ENCODE data around the gene PTPRG. TPM values are rescaled to one million over a fixed set of nuclear protein-coding genes. Genes with fewer than 3 reads are reported as not detected.

Gene PTPRG
- total and polyA plus RNA-seq, 2 experiments from 2014 or later: 11.5 to 39.6 TPM

DNA sequence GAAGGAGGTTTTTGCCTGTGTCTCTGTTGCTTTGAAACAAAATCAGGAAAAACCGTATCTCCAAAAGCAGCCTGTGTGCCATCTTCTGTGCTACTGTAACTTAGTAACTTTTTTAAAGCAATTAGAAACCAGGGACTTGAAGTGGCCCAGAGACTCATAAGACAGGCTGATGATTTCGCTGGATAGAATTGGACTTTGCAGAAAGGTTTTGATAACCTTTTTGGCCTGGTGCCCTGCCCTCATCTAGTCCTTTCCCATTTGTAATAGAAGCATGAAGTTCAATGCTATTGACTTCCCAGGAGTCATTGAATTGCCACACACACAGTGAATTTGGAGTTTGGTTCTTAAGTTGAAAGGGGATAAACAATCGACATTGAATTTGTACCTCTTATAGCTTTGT is 157.2 kb downstream of the PTPRG start:
- H2AFZ ChIP-seq: no peak overlapping the region
- TF ChIP-seq EZH2 (IDR thresholded peaks at IDR 0.05; ENCODE audit: insufficient read depth, poor library complexity, severe bottlenecking) (no peak), EZH2phosphoT487 (IDR thresholded peaks at IDR 0.05; ENCODE audit: insufficient read depth, low read depth) (no peak)
- H3K9me3 ChIP-seq (ENCODE audit: low read depth): no peaks in the 10 kb centered on the region
- H3F3A ChIP-seq (ENCODE audit: insufficient read depth): no peaks in the 10 kb centered on the region
- peaks cover 69% of the 10 kb centered on the region for H3K79me2 ChIP-seq (ENCODE audit: insufficient read depth)
- in situ Hi-C loops (cut with MboI): no loop called here
- WGBS, 2 experiments (ENCODE audit: low coverage in 1 of 2, low lambda C conversion rate in 2 of 2, missing lambda C conversion rate in 2 of 2): 83 to 87% methylated on average over 3 of the region's 3 CpGs
- H3K4me2 ChIP-seq (ENCODE audit: unreplicated experiment): no peak overlapping the region
- peaks cover 4% of the 10 kb centered on the region; the same call in 1 of the 2 replicates for H3K9me2 ChIP-seq (ENCODE audit: insufficient read depth)
- no peaks in the 10 kb centered on the region; the same call in 1 of the 2 replicates for H4K20me1 ChIP-seq (ENCODE audit: insufficient read depth)
- no peaks in the 10 kb centered on the region for H3K36me3 ChIP-seq (ENCODE audit: low read depth)
- H3K27me3 ChIP-seq (replicated peaks; ENCODE audit: insufficient read depth): no peaks in the 10 kb centered on the region
- no peak for DNase-seq
- H3K27ac ChIP-seq: no peak overlapping the region
- no peak overlapping the region for H3K4me3 ChIP-seq
- no peaks in the 10 kb centered on the region for H3K4me1 ChIP-seq (ENCODE audit: insufficient read depth)
- H3K9ac ChIP-seq: no peak overlapping the region

DNA sequence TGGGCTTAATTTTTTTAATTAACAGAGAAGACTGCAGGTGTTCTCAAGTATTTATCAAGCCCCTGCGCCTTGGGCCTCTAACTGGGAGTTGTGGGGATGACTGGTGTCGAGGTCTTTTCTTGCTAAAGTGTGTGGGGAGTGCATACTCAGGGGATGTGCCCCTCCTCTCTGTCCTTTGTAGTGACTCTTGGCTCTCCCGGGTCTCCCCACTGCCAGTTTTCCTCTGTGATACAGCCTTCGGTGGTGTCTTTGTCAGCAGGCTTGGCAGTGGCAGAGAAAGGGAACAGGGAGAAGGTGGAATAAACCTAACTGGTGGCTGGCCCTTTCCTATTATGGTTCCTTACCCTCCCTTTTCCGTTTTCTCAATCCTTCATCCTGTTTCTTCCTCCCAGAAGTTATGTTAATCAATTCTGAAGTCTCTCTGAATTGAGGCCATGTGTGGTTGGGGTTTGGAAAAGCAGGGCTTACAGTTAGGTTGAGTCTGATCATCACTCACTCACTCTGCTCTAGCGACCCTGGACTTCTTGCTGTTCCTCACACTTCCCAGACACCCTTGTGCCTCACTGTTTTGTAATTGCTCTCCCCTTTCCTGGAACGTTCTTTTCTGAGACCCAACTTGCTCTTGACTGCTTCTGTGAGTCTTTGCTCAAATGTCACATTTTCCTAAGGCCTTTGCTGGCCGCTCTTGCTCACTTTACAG is 158.1 kb downstream of the PTPRG start:
- TF ChIP-seq EZH2phosphoT487 (IDR thresholded peaks at IDR 0.05; ENCODE audit: insufficient read depth, low read depth) (no peak), EZH2 (IDR thresholded peaks at IDR 0.05; ENCODE audit: insufficient read depth, poor library complexity, severe bottlenecking) (no peak)
- H3K4me2 ChIP-seq (ENCODE audit: unreplicated experiment): no peak overlapping the region
- H3K36me3 ChIP-seq (ENCODE audit: low read depth): no peaks in the 10 kb centered on the region
- 50 to 52% methylated on average over 8 of the region's 8 CpGs for WGBS, 2 experiments (ENCODE audit: low coverage in 1 of 2, low lambda C conversion rate in 2 of 2, missing lambda C conversion rate in 2 of 2)
- DNase-seq: no peak
- H3K9me2 ChIP-seq (ENCODE audit: insufficient read depth): peaks cover 4% of the 10 kb centered on the region; the same call in 1 of the 2 replicates
- H3K4me3 ChIP-seq: no peak overlapping the region
- in situ Hi-C loops (cut with MboI): no loop called here
- no peak overlapping the region for H3K27ac ChIP-seq
- H3K4me1 ChIP-seq (ENCODE audit: insufficient read depth): no peaks in the 10 kb centered on the region
- H3K9ac ChIP-seq: no peak overlapping the region
- no peaks in the 10 kb centered on the region for H3F3A ChIP-seq (ENCODE audit: insufficient read depth)
- H4K20me1 ChIP-seq (ENCODE audit: insufficient read depth): no peaks in the 10 kb centered on the region; the same call in 1 of the 2 replicates
- no peaks in the 10 kb centered on the region for H3K27me3 ChIP-seq (replicated peaks; ENCODE audit: insufficient read depth)
- H3K79me2 ChIP-seq (ENCODE audit: insufficient read depth): peaks cover 66% of the 10 kb centered on the region; the same call in 1 of the 2 replicates
- no peaks in the 10 kb centered on the region for H3K9me3 ChIP-seq (ENCODE audit: low read depth)
- H2AFZ ChIP-seq: no peak overlapping the region

DNA sequence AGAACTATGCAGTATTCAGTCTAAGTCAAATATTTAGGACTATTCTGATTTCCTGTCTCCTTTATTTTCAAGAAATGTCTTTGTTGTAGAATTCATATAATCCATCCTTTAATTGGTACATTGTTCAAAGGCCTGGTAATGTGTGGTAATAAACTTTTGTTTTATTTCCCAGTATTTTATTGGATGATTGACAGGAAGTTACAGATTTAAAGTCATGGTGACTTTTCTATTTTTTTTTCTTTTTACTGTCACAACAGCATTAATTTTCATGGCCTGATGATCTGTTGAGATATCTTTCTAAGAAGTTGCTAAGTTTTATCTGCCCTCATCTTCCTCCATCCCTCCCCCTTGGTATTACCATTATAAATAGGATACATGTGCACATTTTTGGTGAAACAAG is 161.7 kb downstream of the PTPRG start:
- Histone ChIP-seq H4K20me1 (ENCODE audit: insufficient read depth) (no peaks in the 10 kb centered on the region; the same call in 1 of the 2 replicates), H3K79me2 (ENCODE audit: insufficient read depth) (peaks cover 78% of the 10 kb centered on the region), H3K9me2 (ENCODE audit: insufficient read depth) (peaks cover 4% of the 10 kb centered on the region; the same call in 1 of the 2 replicates), H3F3A (ENCODE audit: insufficient read depth) (no peaks in the 10 kb centered on the region), H3K9ac (no peak overlapping the region), H3K4me1 (ENCODE audit: insufficient read depth) (no peaks in the 10 kb centered on the region), H3K4me3 (no peak overlapping the region), H3K9me3 (ENCODE audit: low read depth) (no peaks in the 10 kb centered on the region), H3K27me3 (replicated peaks; ENCODE audit: insufficient read depth) (no peaks in the 10 kb centered on the region), H3K27ac (no peak overlapping the region), H2AFZ (no peak overlapping the region), H3K36me3 (ENCODE audit: low read depth) (no peaks in the 10 kb centered on the region), H3K4me2 (ENCODE audit: unreplicated experiment) (no peak overlapping the region)
- TF ChIP-seq EZH2 (IDR thresholded peaks at IDR 0.05; ENCODE audit: insufficient read depth, poor library complexity, severe bottlenecking): no peak
- TF ChIP-seq EZH2phosphoT487 (IDR thresholded peaks at IDR 0.05; ENCODE audit: insufficient read depth, low read depth): no peak
- in situ Hi-C loops (cut with MboI): no loop called here
- no peak for DNase-seq

DNA sequence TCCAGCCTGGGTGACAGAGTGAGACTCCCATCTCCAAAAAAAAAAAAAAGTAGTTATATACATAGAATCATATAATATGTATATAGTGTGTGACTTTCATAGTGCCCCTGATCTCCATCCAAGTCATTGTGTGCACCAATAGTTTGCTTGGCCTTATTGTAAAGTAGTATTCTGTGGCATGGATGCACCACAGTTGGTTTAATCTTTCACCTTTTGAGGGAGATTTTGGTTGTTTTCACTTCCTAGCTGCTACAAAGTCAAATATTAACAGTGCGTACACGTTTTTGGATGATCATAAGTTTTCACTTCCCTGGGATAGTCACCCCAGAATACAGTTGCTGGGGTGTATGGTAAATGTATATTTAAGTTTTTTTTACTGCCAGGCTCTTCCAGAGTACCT is 162.8 kb downstream of the PTPRG start:
- Histone ChIP-seq H3K79me2 (ENCODE audit: insufficient read depth) (peaks cover 70% of the 10 kb centered on the region), H3F3A (ENCODE audit: insufficient read depth) (no peaks in the 10 kb centered on the region), H3K4me3 (no peak overlapping the region), H3K4me1 (ENCODE audit: insufficient read depth) (no peaks in the 10 kb centered on the region), H2AFZ (no peak overlapping the region), H4K20me1 (ENCODE audit: insufficient read depth) (no peaks in the 10 kb centered on the region; the same call in 1 of the 2 replicates), H3K4me2 (ENCODE audit: unreplicated experiment) (no peak overlapping the region), H3K9me3 (ENCODE audit: low read depth) (no peaks in the 10 kb centered on the region), H3K27ac (no peak overlapping the region), H3K27me3 (replicated peaks; ENCODE audit: insufficient read depth) (no peaks in the 10 kb centered on the region), H3K9ac (no peak overlapping the region), H3K36me3 (ENCODE audit: low read depth) (no peaks in the 10 kb centered on the region), H3K9me2 (ENCODE audit: insufficient read depth) (peaks cover 4% of the 10 kb centered on the region; the same call in 1 of the 2 replicates)
- TF ChIP-seq EZH2phosphoT487 (IDR thresholded peaks at IDR 0.05; ENCODE audit: insufficient read depth, low read depth) (no peak), EZH2 (IDR thresholded peaks at IDR 0.05; ENCODE audit: insufficient read depth, poor library complexity, severe bottlenecking) (no peak)
- in situ Hi-C loops (cut with MboI): no loop called here
- WGBS, 2 experiments (ENCODE audit: low coverage in 1 of 2, low lambda C conversion rate in 2 of 2, missing lambda C conversion rate in 2 of 2): 90 to 96% methylated on average over 2 of the region's 2 CpGs
- no peak for DNase-seq

All from GM23248 (cell line).